Gastrocnemius medialis (tissue), 4 donors: Measurements from ENCODE around the gene SEMG1. TPM values are rescaled to one million over a fixed set of nuclear protein-coding genes. Genes with fewer than 3 reads are reported as not detected.

ENCODE experiments used
- ATAC-seq, 2 donors: fragments of 150-250 bp; one replicate each; pipeline ENCODE4 v1.9.1; 2016
- DNase-seq, 2 donors: peaks; one replicate each; pipeline ENCODE4 v3.0.0-alpha.2; 2019
- H3K27ac ChIP-seq, 4 donors: fragments of 200-600 bp; sonication (generic); 1 replicate in 1 of 4; 2 replicates in 3 of 4; pipeline ENCODE4 v1.5.1; 2016 to 2018; ENCODE audit warnings: mild to moderate bottlenecking in 2 of 4, moderate library complexity in 1 of 4
- H3K27me3 ChIP-seq, 3 donors: fragments of 200-600 bp; sonication (generic) in 2 of 3; 1 replicate in 1 of 3; 2 replicates in 2 of 3; pipeline versions ENCODE4 v1.5.1 to v1.6.0; 2016 to 2019; ENCODE audit warnings: mild to moderate bottlenecking in 1 of 3, moderate library complexity in 1 of 3
- H3K36me3 ChIP-seq, 2 donors: fragments of 200-600 bp; sonication (generic) in 1 of 2; one replicate each; pipeline ENCODE4 v1.5.1; 2017 to 2018
- H3K4me1 ChIP-seq, 2 donors: fragments of 200-600 bp; sonication (generic) in 1 of 2; one replicate each; pipeline ENCODE4 v1.5.1; 2016 to 2017; ENCODE audit warnings: mild to moderate bottlenecking in 2 of 2
- H3K4me3 ChIP-seq, 4 donors: fragments of 200-600 bp; sonication (generic) in 3 of 4; 1 replicate in 1 of 4; 2 replicates in 3 of 4; pipeline ENCODE4 v1.5.1; 2016 to 2019; ENCODE audit warnings: mild to moderate bottlenecking in 2 of 4
- H3K9me3 ChIP-seq, 3 donors: fragments of 200-600 bp; sonication (generic) in 2 of 3; 1 replicate in 1 of 3; 2 replicates in 2 of 3; pipeline ENCODE4 v1.5.1; 2016 to 2019
- CTCF ChIP-seq, 5 experiments: fragments of 450-650 bp in 3 of 5; fragments of 200-600 bp in 2 of 5; sonication (generic) in 2 of 5; IDR thresholded peaks in 4 of 5; conservative IDR thresholded peaks in 1 of 5; 1 replicate in 4 of 5; 2 replicates in 1 of 5; pipeline ENCODE4 v1.5.1; 2016 to 2019; ENCODE audit warnings: antibody characterized with exemption in 5 of 5, mild to moderate bottlenecking in 3 of 5, moderate library complexity in 3 of 5
- POLR2A ChIP-seq, 2 donors: fragments of 450-650 bp; IDR thresholded peaks; one replicate each; pipeline ENCODE4 v1.6.1; 2017; ENCODE audit warnings: antibody characterized with exemption in 2 of 2, mild to moderate bottlenecking in 2 of 2, moderate library complexity in 2 of 2
- in situ Hi-C, 4 donors: fragments of 200-750 bp; cut with MboI; loops; one replicate each; pipeline versions ENCODE4 v1.15.0 to v1.8.0; 2017; ENCODE audit warnings: low sequenced_read_pairs in 4 of 4
- intact Hi-C: fragments of 100-400 bp; cut with DNase I; formaldehyde crosslinking; loops from one replicate; pipeline ENCODE4 v1.15.1; 2023; ENCODE audit warnings: low total_unique reads
- total RNA-seq, 4 donors: library from RNA; depleted of rRNA; stranded (reverse); fragments of >200 nt; gene quantifications; one replicate each; pipeline versions ENCODE4 v1.1.0 to v1.2.3, GENCODE V29; 2016

SEMG1 gene
- total RNA-seq, 4 donors from 2014 or later = not detected

- no peaks in the 10 kb centered on the region for H3K27me3 ChIP-seq
Observed at GRCh38 chr20:45191926-45192325, 14.9 kb upstream of the SEMG1 start.

GRCh38 chr20:45193331-45193730 is 13.5 kb upstream of the SEMG1 start:
- ATAC-seq (no peak), DNase-seq (no peak)
- Histone ChIP-seq H3K4me3 (no peak overlapping the region), H3K4me1 (no peaks in the 10 kb centered on the region), H3K27ac (no peak overlapping the region), H3K36me3 (no peaks in the 10 kb centered on the region), H3K9me3 (no peaks in the 10 kb centered on the region), H3K27me3 (no peaks in the 10 kb centered on the region)
- intact Hi-C loops (no loop called here), in situ Hi-C loops (no loop called here)
- no peak for TF ChIP-seq CTCF (IDR thresholded peaks at IDR 0.05 in 4 of 5, conservative IDR thresholded peaks at IDR 0.05 in 1 of 5)
- no peak for TF ChIP-seq POLR2A (IDR thresholded peaks at IDR 0.05)

More at GRCh38 chr20:45191926-45192325, 14.9 kb upstream of the SEMG1 start:
- no peak for TF ChIP-seq POLR2A (IDR thresholded peaks at IDR 0.05)
- no peak for TF ChIP-seq CTCF (IDR thresholded peaks at IDR 0.05 in 4 of 5, conservative IDR thresholded peaks at IDR 0.05 in 1 of 5)
- intact Hi-C loops (no loop called here), in situ Hi-C loops (no loop called here)
- Histone ChIP-seq H3K36me3 (no peaks in the 10 kb centered on the region), H3K27ac (no peak overlapping the region), H3K4me1 (no peaks in the 10 kb centered on the region), H3K9me3 (no peaks in the 10 kb centered on the region), H3K4me3 (no peak overlapping the region)
- DNase-seq = no peak
- ATAC-seq = no peak

GRCh38 chr20:45209924-45210323 is 3.1 kb downstream of the SEMG1 start:
- Histone ChIP-seq H3K27me3 (peaks cover 0 to 4% (median 0%) of the 10 kb centered on the region in 3 donors), H3K4me3 (no peak overlapping the region), H3K36me3 (no peaks in the 10 kb centered on the region), H3K27ac (no peak overlapping the region), H3K4me1 (no peaks in the 10 kb centered on the region), H3K9me3 (no peaks in the 10 kb centered on the region)
- no peak for TF ChIP-seq POLR2A (IDR thresholded peaks at IDR 0.05)
- no peak for TF ChIP-seq CTCF (IDR thresholded peaks at IDR 0.05 in 4 of 5, conservative IDR thresholded peaks at IDR 0.05 in 1 of 5)
- ATAC-seq (no peak), DNase-seq (no peak)
- intact Hi-C loops = no loop called here
- in situ Hi-C loops = no loop called here

- in situ Hi-C loops (no loop called here), intact Hi-C loops (no loop called here)
- H3K4me3 ChIP-seq = no peak overlapping the region
- ATAC-seq (no peak), DNase-seq (no peak)
- no peaks in the 10 kb centered on the region for H3K4me1 ChIP-seq
- H3K9me3 ChIP-seq = no peaks in the 10 kb centered on the region
- no peaks in the 10 kb centered on the region for H3K36me3 ChIP-seq
- H3K27ac ChIP-seq = no peak overlapping the region
- TF ChIP-seq POLR2A (IDR thresholded peaks at IDR 0.05) = no peak
- TF ChIP-seq CTCF (IDR thresholded peaks at IDR 0.05 in 4 of 5, conservative IDR thresholded peaks at IDR 0.05 in 1 of 5) = no peak
- H3K27me3 ChIP-seq = no peaks in the 10 kb centered on the region
Observed at GRCh38 chr20:45211569-45212474, 5.0 kb downstream of the SEMG1 start.
